Choroid plexus epithelial cell (primary cell): ENCODE data around the gene SOHLH1.

Experiments
- DNase-seq: peaks from one replicate; pipeline ENCODE4 v3.0.0-alpha.2; 2010; ENCODE audit warnings: low read depth
- H3K4me3 ChIP-seq: 2 replicates; pipeline ENCODE4 v1.5.1; 2011; ENCODE audit warnings: low read depth, mild to moderate bottlenecking, control low read depth, low read length, moderate library complexity
- TF ChIP-seq, protein P1 (sequence below): conservative IDR thresholded peaks from 2 replicates; pipeline ENCODE4 v1.5.1; 2011; ENCODE audit warnings: low read depth, mild to moderate bottlenecking, control low read depth, inconsistent platforms, low read length, moderate library complexity

The SOHLH1 gene

DNA sequence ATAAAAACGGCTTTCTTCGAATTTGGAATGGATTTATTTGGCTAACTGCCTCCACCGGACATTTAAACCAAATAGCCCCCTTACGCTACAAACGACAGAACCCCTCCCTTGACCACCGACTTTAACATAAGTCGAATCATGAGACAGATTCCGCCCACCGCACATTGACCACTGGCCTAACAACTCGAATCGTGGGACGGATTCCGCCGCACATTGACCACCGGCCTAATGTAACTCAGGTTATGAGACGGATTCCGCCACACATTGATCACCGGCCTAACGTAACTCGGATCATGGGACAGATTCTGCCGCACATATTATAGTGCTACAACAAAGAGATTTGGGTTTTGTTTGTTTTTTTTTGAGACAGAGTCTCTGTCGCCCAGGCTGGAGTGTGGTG, 38.9 kb downstream of the SOHLH1 start:
- DNase-seq = no peak
- H3K4me3 ChIP-seq = no peak overlapping the region
- TF ChIP-seq, protein P1, sequence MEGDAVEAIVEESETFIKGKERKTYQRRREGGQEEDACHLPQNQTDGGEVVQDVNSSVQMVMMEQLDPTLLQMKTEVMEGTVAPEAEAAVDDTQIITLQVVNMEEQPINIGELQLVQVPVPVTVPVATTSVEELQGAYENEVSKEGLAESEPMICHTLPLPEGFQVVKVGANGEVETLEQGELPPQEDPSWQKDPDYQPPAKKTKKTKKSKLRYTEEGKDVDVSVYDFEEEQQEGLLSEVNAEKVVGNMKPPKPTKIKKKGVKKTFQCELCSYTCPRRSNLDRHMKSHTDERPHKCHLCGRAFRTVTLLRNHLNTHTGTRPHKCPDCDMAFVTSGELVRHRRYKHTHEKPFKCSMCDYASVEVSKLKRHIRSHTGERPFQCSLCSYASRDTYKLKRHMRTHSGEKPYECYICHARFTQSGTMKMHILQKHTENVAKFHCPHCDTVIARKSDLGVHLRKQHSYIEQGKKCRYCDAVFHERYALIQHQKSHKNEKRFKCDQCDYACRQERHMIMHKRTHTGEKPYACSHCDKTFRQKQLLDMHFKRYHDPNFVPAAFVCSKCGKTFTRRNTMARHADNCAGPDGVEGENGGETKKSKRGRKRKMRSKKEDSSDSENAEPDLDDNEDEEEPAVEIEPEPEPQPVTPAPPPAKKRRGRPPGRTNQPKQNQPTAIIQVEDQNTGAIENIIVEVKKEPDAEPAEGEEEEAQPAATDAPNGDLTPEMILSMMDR = no peak

DNA sequence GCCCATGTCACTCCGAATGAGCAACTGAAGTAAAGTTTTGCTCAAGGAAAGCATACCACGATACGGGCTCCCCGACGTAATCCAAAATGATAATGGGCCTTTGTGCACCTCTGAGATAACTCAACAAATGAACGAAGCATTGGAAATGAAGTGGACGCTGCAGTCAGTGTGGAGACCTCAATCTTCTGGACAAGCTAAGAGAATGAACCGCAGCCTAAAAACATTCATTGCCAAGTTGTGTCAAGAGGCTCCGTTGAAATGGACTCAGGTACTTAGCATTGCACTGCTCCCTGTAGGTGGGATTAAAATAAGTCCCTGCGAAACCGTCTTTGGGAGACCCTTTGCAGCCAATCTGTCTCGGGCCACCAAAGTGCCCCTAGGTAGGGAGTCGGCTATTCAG, 40.0 kb downstream of the SOHLH1 start:
- H3K4me3 ChIP-seq = no peak overlapping the region
- TF ChIP-seq, protein P1 = no peak
- no peak for DNase-seq

DNA sequence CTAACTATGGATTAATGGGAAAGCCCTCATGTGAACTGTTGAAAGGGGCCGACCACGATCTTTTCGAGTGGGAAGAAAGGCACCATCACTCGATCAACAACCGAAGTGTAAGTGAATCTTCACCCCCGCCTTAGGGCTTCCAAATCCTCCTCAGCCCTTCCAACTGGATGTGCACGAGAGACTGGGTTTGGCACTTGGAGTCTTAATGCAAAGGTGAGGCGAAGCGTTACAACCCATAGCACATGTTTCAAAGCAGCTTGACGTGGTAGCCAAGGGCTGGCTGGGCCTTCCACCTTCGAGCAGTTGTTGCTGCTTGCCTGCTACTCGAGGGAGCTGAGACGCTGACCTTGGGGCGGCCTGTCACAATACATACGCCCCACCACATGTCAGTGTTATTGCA, 41.9 kb downstream of the SOHLH1 start:
- TF ChIP-seq, protein P1 = no peak
- DNase-seq = no peak
- no peak overlapping the region for H3K4me3 ChIP-seq

DNA sequence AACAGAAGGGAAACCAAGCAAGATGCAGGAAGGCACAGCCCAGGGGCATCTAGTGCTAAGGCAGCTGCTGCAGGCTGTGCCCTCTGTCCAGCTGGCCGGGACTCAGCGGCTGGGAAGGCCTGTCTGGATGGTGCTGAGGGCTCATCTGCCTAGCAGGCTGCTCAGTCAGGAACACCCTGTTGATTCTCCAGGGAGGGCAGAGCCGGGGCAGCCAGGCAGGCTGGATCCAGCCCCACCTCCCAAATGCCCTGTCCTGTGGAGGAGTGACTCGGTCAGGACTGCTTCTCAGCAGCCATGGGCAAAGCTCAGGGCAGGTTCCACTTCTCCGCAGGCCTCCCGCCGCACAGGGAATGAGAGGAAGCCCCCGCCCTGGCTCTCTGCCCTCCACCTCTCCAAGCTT, 44.0 kb downstream of the SOHLH1 start:
- H3K4me3 ChIP-seq = no peak overlapping the region
- TF ChIP-seq, protein P1 = no peak
- DNase-seq = no peak

DNA sequence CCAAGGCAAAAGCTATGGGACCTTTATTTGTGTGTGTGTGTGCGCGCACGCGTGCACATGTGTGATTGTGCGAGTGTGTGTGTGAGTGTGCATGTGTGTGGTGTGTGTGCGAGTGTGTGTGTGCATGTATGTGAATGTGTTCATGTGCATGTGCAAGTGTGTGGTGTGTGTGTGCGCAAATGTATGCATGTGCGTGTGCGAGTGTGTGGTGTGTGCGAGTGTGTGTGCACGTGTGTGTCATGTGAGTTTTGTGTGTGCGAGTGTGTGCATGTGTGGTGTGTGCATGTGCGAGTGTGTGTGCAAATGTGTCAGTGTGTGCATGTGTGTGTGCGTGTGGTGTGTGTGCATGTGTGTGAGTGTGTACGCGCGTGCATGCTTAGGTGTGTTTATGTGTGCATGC, 48.9 kb downstream of the SOHLH1 start:
- DNase-seq = no peak
- no peak overlapping the region for H3K4me3 ChIP-seq
- TF ChIP-seq, protein P1 = no peak

DNA sequence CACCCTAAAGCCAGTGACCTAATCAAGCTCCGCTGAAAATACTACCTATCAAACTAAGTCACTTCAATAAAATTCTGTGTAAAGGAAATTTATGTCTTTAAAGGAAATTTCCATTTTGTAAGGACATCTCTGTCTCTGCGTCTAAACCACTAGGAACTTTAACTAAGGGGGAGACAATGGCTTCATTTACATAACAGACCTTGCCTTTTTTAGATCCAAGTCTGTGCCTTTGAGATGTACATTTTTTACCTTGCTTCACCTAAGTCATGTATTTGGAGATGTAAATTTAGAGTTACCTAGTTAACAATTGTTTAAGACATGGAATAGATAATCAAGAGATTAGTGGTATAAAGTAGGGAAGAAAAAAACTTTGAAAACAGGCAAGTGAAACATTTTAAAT, 49.8 kb downstream of the SOHLH1 start:
- TF ChIP-seq, protein P1 = no peak
- H3K4me3 ChIP-seq = no peak overlapping the region
- DNase-seq = no peak

DNA sequence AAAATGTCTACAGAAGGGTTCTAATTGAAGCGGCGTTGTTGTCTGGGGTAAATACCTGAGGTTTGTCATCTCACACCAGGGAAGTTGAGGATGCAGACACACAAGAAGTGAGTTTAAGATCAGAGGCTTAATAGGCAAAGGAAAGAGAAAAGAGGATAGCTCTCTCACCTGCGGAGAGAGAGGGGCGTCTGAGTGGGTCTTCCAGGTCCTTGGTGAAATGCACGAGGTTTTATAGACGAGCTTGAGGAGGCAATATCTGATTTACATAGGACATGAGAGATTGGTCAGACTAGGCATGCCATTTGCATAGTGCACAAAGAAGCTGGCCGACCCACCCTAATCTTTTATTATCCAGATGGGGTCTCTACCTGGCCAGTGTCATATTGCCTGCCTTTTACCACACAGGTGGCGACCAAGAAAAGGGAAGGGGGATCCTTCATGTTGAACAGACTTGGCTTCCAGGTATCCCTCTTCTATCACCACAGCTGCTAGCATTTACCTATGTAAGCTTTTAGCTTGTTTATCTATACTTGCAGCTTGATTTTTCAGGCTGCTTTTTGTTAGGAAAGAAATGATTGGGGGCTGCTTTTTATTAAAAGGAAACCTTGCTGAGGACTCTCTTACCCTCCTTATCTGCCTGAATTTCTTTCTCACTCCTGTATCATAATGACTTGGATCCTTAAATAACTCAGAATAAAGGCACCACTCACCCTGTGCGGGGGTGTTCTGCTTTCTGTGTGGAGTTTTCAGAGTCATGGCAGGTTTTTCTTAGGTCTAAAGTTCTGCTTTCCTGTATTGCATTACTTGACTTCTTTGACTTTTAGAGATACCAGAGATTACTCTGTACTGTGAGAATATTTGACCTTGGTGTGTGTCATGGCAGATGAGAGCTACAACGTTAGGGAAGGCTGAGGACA, 50.5 kb downstream of the SOHLH1 start:
- TF ChIP-seq, protein P1 = no peak
- DNase-seq = no peak
- H3K4me3 ChIP-seq = no peak overlapping the region
